NCI-H187 treated with DMSO at 0.1 percent for 48 hours (cell line): Measurements from ENCODE around the gene C1D.
A peak's percentile ranks its signal among the peaks of the same experiment; 100 is the strongest.

Experiments
- DNase-seq: peaks from one replicate; lab custom pipeline; 2025; lab: John Stamatoyannopoulos, UW

C1D gene

GRCh38 chr2:68057658-68058396 lies 5.0 kb downstream of the C1D start:
- no peak for DNase-seq

- no peak for DNase-seq
These were observed 9.9 kb downstream of the C1D start for GRCh38 chr2:68052717-68053422.

GRCh38 chr2:68050353-68050752 lies 12.5 kb downstream of the C1D start:
- DNase-seq: no peak

GRCh38 chr2:68046642-68047240 lies 16.1 kb downstream of the C1D start:
- DNase-seq: no peak

- no peak for DNase-seq
These were observed 16.6 kb downstream of the C1D start for GRCh38 chr2:68046224-68046623.

- no peak for DNase-seq
These were observed 17.5 kb downstream of the C1D start for GRCh38 chr2:68045342-68045741.

GRCh38 chr2:68044099-68044498 lies 18.7 kb downstream of the C1D start:
- DNase-seq: no peak

- DNase-seq: no peak
These were observed 19.1 kb downstream of the C1D start for GRCh38 chr2:68043695-68044094.

GRCh38 chr2:68043032-68043431 lies 19.8 kb downstream of the C1D start:
- no peak for DNase-seq

- no peak for DNase-seq
These were observed 21.0 kb downstream of the C1D start for GRCh38 chr2:68041704-68042245.

GRCh38 chr2:68040078-68040477 lies 22.7 kb downstream of the C1D start:
- DNase-seq: no peak

- no peak for DNase-seq
These were observed 23.5 kb downstream of the C1D start for GRCh38 chr2:68039317-68039716.

GRCh38 chr2:68032702-68033101 lies 30.1 kb downstream of the C1D start:
- DNase-seq: no peak

- DNase-seq: peak; percentile 24
These were observed 31.2 kb downstream of the C1D start for GRCh38 chr2:68031542-68032160.

- DNase-seq: no peak
These were observed 31.8 kb downstream of the C1D start for GRCh38 chr2:68031043-68031442.

- no peak for DNase-seq
These were observed 32.3 kb downstream of the C1D start for GRCh38 chr2:68030529-68030928.

- DNase-seq: no peak
These were observed 34.8 kb downstream of the C1D start for GRCh38 chr2:68027959-68028358.

GRCh38 chr2:68024450-68024849 lies 38.4 kb downstream of the C1D start:
- no peak for DNase-seq

- DNase-seq: no peak
These were observed 38.9 kb downstream of the C1D start for GRCh38 chr2:68023904-68024303.

- no peak for DNase-seq
These were observed 44.1 kb downstream of the C1D start for GRCh38 chr2:68018727-68019126.

- DNase-seq: no peak
These were observed 53.3 kb downstream of the C1D start for GRCh38 chr2:68009526-68009925.

GRCh38 chr2:68000170-68000825 lies 62.5 kb downstream of the C1D start:
- DNase-seq: no peak
